Measurements from ENCODE around the gene CAMKK1. TPM values are rescaled to one million over a fixed set of nuclear protein-coding genes. Genes with fewer than 3 reads are reported as not detected.

CAMKK1 gene
- total and polyA plus RNA-seq, 2 donors from 2014 or later = 2.6 to 6.0 TPM

DNA sequence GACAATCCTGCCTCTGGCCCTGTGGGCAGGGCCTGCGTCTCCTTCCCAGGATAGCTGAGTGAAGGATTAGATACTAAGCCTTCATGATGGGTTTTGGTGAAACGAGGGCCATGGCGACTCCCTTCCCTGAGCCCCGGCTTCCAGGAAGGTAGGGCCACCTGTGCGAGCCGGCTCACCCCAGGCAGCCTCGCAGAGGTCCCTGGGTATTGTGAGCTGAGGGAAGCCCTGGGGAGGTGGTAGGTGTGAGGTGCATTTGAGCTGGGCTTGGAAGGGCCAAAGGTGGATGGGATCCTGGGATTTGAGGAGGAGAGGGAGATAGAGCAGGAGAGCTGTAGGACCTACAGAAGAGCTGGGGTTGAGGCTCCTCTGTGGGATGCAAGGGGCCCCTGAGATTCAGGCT is 29.9 kb upstream of the CAMKK1 start:
- Histone ChIP-seq H3K27ac (ENCODE audit: low read depth in 2 of 2, low read length in 2 of 2) (no peak overlapping the region), H3K4me1 (ENCODE audit: control insufficient read depth in 2 of 3, insufficient read depth in 2 of 3, low read depth in 1 of 3, low read length in 3 of 3) (peaks cover 0 to 4% (median 0%) of the 10 kb centered on the region in 3 donors), H3K27me3 (ENCODE audit: control insufficient read depth, insufficient read depth, low read length) (no peaks in the 10 kb centered on the region), H3K9me3 (ENCODE audit: control insufficient read depth in 2 of 3, insufficient read depth in 1 of 3, low read length in 3 of 3) (no peaks in the 10 kb centered on the region), H3K4me3 (ENCODE audit: low read length in 3 of 3) (no peak overlapping the region), H3K36me3 (ENCODE audit: control insufficient read depth in 2 of 3, insufficient read depth in 3 of 3, low read length in 3 of 3) (no peaks in the 10 kb centered on the region), H3K9ac (ENCODE audit: low read length in 3 of 3) (no peak overlapping the region)
- TF ChIP-seq, protein P1, sequence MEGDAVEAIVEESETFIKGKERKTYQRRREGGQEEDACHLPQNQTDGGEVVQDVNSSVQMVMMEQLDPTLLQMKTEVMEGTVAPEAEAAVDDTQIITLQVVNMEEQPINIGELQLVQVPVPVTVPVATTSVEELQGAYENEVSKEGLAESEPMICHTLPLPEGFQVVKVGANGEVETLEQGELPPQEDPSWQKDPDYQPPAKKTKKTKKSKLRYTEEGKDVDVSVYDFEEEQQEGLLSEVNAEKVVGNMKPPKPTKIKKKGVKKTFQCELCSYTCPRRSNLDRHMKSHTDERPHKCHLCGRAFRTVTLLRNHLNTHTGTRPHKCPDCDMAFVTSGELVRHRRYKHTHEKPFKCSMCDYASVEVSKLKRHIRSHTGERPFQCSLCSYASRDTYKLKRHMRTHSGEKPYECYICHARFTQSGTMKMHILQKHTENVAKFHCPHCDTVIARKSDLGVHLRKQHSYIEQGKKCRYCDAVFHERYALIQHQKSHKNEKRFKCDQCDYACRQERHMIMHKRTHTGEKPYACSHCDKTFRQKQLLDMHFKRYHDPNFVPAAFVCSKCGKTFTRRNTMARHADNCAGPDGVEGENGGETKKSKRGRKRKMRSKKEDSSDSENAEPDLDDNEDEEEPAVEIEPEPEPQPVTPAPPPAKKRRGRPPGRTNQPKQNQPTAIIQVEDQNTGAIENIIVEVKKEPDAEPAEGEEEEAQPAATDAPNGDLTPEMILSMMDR (IDR thresholded peaks at IDR 0.05; ENCODE audit: borderline replicate concordance, extremely low read depth, insufficient read depth) = no peak
- intact Hi-C loops (cut with DNase I) = no loop called here
- FAIRE-seq = no peak
- DNase-seq = no peak

DNA sequence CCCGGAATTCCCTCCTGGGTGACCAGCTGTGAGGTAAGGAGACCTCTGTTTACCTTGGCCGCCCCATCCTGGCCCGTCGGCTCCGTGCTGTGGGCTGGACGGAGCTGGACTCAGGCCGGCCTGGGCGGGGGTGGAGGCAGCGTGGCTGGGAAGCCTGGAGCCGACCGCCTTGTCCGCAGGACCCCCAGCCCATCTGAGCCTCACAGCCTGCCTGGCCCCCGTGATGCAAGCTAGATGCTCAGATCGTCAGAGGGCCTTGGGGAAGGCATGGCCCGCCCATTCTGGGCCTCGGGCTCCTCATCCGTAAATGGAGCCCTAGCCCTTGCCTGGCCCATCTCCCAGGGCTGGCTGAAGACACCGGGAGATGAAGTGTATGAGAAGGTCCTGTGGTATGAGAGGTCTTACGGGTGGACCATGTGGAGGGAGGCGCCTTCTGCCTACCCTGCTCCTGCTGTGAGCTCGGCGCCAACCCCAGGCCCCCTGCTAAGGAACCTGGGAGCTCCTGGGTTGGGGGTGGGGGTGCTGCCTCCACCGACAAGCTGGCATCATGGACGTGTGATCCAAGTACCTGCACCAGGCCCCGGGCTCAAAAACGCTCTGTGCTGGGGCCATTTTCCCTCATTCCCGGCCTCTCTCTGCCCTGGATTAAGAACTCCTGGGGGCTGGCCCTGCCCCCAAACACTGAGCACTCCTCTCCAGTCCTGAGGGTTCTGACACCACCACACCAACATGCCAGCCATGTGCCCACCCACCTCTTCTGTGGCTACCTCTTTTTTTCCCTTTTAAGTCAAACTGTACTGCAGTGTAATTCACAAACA is 28.9 kb upstream of the CAMKK1 start:
- Histone ChIP-seq H3K27ac (ENCODE audit: low read depth in 2 of 2, low read length in 2 of 2) (no peak overlapping the region), H3K27me3 (ENCODE audit: control insufficient read depth, insufficient read depth, low read length) (no peaks in the 10 kb centered on the region), H3K9ac (ENCODE audit: low read length in 3 of 3) (no peak overlapping the region), H3K4me3 (ENCODE audit: low read length in 3 of 3) (no peak overlapping the region), H3K9me3 (ENCODE audit: control insufficient read depth in 2 of 3, insufficient read depth in 1 of 3, low read length in 3 of 3) (no peaks in the 10 kb centered on the region), H3K4me1 (ENCODE audit: control insufficient read depth in 2 of 3, insufficient read depth in 2 of 3, low read depth in 1 of 3, low read length in 3 of 3) (peaks cover 0 to 5% (median 0%) of the 10 kb centered on the region in 3 donors), H3K36me3 (ENCODE audit: control insufficient read depth in 2 of 3, insufficient read depth in 3 of 3, low read length in 3 of 3) (no peaks in the 10 kb centered on the region)
- DNase-seq = peak in 1 of 5 donors; percentile 46
- no peak for FAIRE-seq
- intact Hi-C loops (cut with DNase I) = no loop called here
- TF ChIP-seq, protein P1 (IDR thresholded peaks at IDR 0.05; ENCODE audit: borderline replicate concordance, extremely low read depth, insufficient read depth) = no peak

DNA sequence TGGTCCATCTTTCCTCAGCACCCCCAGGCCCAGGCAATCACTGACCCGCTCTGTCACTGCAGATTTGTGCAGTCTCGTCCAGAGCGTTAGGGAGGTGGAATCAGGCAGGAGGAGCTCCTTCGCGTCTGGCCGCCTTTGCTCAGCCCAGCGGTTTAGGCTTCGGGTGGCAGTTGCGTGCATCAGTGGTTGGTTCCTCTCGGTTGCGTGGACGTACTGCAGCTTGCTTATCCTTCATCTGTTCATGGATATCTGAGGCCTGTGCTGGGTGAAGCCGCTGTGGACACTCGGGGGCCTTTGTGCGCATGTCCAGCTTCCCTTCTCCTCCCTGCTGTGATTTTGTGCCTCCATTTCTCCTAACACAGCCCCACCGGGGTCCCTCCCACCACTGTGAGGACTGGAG is 28.2 kb upstream of the CAMKK1 start:
- Histone ChIP-seq H3K9ac (ENCODE audit: low read length in 3 of 3) (no peak overlapping the region), H3K4me3 (ENCODE audit: low read length in 3 of 3) (no peak overlapping the region), H3K9me3 (ENCODE audit: control insufficient read depth in 2 of 3, insufficient read depth in 1 of 3, low read length in 3 of 3) (no peaks in the 10 kb centered on the region), H3K27ac (ENCODE audit: low read depth in 2 of 2, low read length in 2 of 2) (no peak overlapping the region), H3K27me3 (ENCODE audit: control insufficient read depth, insufficient read depth, low read length) (no peaks in the 10 kb centered on the region), H3K4me1 (ENCODE audit: control insufficient read depth in 2 of 3, insufficient read depth in 2 of 3, low read depth in 1 of 3, low read length in 3 of 3) (peaks cover 0 to 5% (median 0%) of the 10 kb centered on the region in 3 donors), H3K36me3 (ENCODE audit: control insufficient read depth in 2 of 3, insufficient read depth in 3 of 3, low read length in 3 of 3) (no peaks in the 10 kb centered on the region)
- DNase-seq (peak in 3 of 5 donors; percentile 31 to 52 (median 44)), FAIRE-seq (no peak)
- TF ChIP-seq, protein P1 (IDR thresholded peaks at IDR 0.05; ENCODE audit: borderline replicate concordance, extremely low read depth, insufficient read depth) = no peak
- intact Hi-C loops (cut with DNase I) = no loop called here
